Measurements from ENCODE around the gene IFITM5. TPM values are rescaled to one million over a fixed set of nuclear protein-coding genes. Genes with fewer than 3 reads are reported as not detected.
A peak's percentile ranks its signal among the peaks of the same experiment; 100 is the strongest.

IFITM5 gene
- total and polyA plus RNA-seq, 9 of the 15 experiments (the other 6 are each of a cell fraction or from before 2014, with no cell fraction given) = 0.19 TPM; not detected in 8

- Histone ChIP-seq H3K27me3 (ENCODE audit: control insufficient read depth in 2 of 2, insufficient read depth in 2 of 2, low read length in 2 of 2) (no peaks in the 10 kb centered on the region), H4K20me1 (replicated peaks; ENCODE audit: control insufficient read depth, insufficient read depth, low read length) (no peaks in the 10 kb centered on the region), H3K4me2 (ENCODE audit: insufficient read depth, low read length) (no peak overlapping the region), H2AFZ (ENCODE audit: low read depth, low read length) (no peak overlapping the region), H3K4me3 (no peak overlapping the region), H3K9me3 (replicated peaks; ENCODE audit: control insufficient read depth, insufficient read depth, low read depth, low read length) (no peaks in the 10 kb centered on the region), H3K9me1 (ENCODE audit: control insufficient read depth, insufficient read depth, low read length) (no peaks in the 10 kb centered on the region), H3K9ac (ENCODE audit: insufficient read depth in 1 of 2, low read depth in 2 of 2, low read length in 2 of 2) (peak overlapping the region in 1 of 2 experiments; percentile 40; a peak in 2 of 4 replicates), H3K36me3 (ENCODE audit: control insufficient read depth, insufficient read depth, low read length) (peaks cover 60% of the 10 kb centered on the region; the same call in 2 of the 3 replicates), H3K4me1 (replicated peaks in 1 of 2; ENCODE audit: control insufficient read depth in 2 of 2, insufficient read depth in 2 of 2, low read length in 2 of 2) (peaks cover 13 to 90% of the 10 kb centered on the region in 2 experiments; a peak in 4 of 5 replicates), H3K79me2 (ENCODE audit: control insufficient read depth, insufficient read depth, low read length) (peaks cover 32% of the 10 kb centered on the region), H3K27ac (ENCODE audit: extremely low read depth, low read depth, low read length) (no peak overlapping the region)
- CTCF ChIA-PET (ENCODE audit: low intra/inter-chr PET ratio) = no interaction called here
- no peak for FAIRE-seq
- intact Hi-C loops (cut with micrococcal nuclease) = no loop called here
- DNase-seq (ENCODE audit: extremely low read depth in 1 of 4, low spot score in 3 of 4) = no peak
- no TSS peak for BruUV-seq (replicated peaks)
- TF ChIP-seq ZFP1 (CRISPR knock-in tag; IDR thresholded peaks at IDR 0.05) (no peak), ZZZ3 (IDR thresholded peaks at IDR 0.05) (no peak), NBN (IDR thresholded peaks at IDR 0.05; ENCODE audit: low read depth) (no peak), ARNT (IDR thresholded peaks at IDR 0.05) (no peak), RBFOX2 (IDR thresholded peaks at IDR 0.05; ENCODE audit: low read depth, low read length) (peak; percentile 41)
- POLR2A ChIA-PET = interaction anchor here (0.5 to 1.5 kb wide), 4 partner anchors 15 to 478 kb away, joined by 3 read pairs; partner anchors contain the start of genes BET1L, NLRP6 and RIC8A
- in situ Hi-C loops (cut with MboI) = no loop called here
- ATAC-seq = no peak
- 88% methylated on average over 21 of the region's 29 CpGs for WGBS (ENCODE audit: insufficient coverage, low coverage, missing lambda C conversion rate)
Observed at GRCh38 chr11:292211-293121, 6.9 kb downstream of the IFITM5 start.

All from K562 (cell line).